Measurements from ENCODE around the gene PXDC1. TPM values are rescaled to one million over a fixed set of nuclear protein-coding genes. Genes with fewer than 3 reads are reported as not detected.

PXDC1 gene
- total RNA-seq, 4 donors from 2014 or later, result 58.4 to 103 (median 72.4) TPM

- TF ChIP-seq POLR2A (IDR thresholded peaks at IDR 0.05), result no peak
- TF ChIP-seq CTCF (IDR thresholded peaks at IDR 0.05), result no peak
- intact Hi-C loops (cut with DNase I; ENCODE audit: low total_unique reads), result no loop called here
- H3K4me3 ChIP-seq (ENCODE audit: low read depth, poor library complexity, severe bottlenecking), result no peak overlapping the region
- WGBS, 2 donors, result 96 to 98% methylated on average over 5 of the region's 5 CpGs
- DNase-seq (ENCODE audit: low spot score in 2 of 2), result no peak
Measured at GRCh38 chr6:3698021-3698420, 53.5 kb downstream of the PXDC1 start.

- TF ChIP-seq CTCF (IDR thresholded peaks at IDR 0.05), result no peak
- no peak for TF ChIP-seq POLR2A (IDR thresholded peaks at IDR 0.05)
Measured at GRCh38 chr6:3697609-3698008, 53.9 kb downstream of the PXDC1 start.

GRCh38 chr6:3696525-3697088, 54.9 kb downstream of the PXDC1 start:
- TF ChIP-seq CTCF (IDR thresholded peaks at IDR 0.05), result no peak
- TF ChIP-seq POLR2A (IDR thresholded peaks at IDR 0.05), result no peak
- no peak for DNase-seq (ENCODE audit: low spot score in 2 of 2)
- no peak overlapping the region for H3K4me3 ChIP-seq (ENCODE audit: low read depth, poor library complexity, severe bottlenecking)
- WGBS, 2 donors, result 83 to 90% methylated on average over 5 of the region's 5 CpGs
- intact Hi-C loops (cut with DNase I; ENCODE audit: low total_unique reads), result no loop called here

More at GRCh38 chr6:3697609-3698008, 53.9 kb downstream of the PXDC1 start:
- intact Hi-C loops (cut with DNase I; ENCODE audit: low total_unique reads), result no loop called here
- DNase-seq (ENCODE audit: low spot score in 2 of 2), result no peak
- H3K4me3 ChIP-seq (ENCODE audit: low read depth, poor library complexity, severe bottlenecking), result no peak overlapping the region
- WGBS, 2 donors, result 89 to 100% methylated on average over 1 of the region's 1 CpG

GRCh38 chr6:3695065-3695817, 56.3 kb downstream of the PXDC1 start:
- TF ChIP-seq POLR2A (IDR thresholded peaks at IDR 0.05) (no peak), CTCF (IDR thresholded peaks at IDR 0.05) (no peak)
- H3K4me3 ChIP-seq (ENCODE audit: low read depth, poor library complexity, severe bottlenecking), result no peak overlapping the region
- 84 to 94% methylated on average over 2 of the region's 2 CpGs for WGBS, 2 donors
- intact Hi-C loops (cut with DNase I; ENCODE audit: low total_unique reads), result no loop called here
- DNase-seq (ENCODE audit: low spot score in 2 of 2), result no peak

- H3K4me3 ChIP-seq (ENCODE audit: low read depth, poor library complexity, severe bottlenecking), result no peak overlapping the region
- TF ChIP-seq CTCF (IDR thresholded peaks at IDR 0.05), result no peak
- WGBS, 2 donors, result 81 to 86% methylated on average over 2 of the region's 2 CpGs
- DNase-seq (ENCODE audit: low spot score in 2 of 2), result no peak
- intact Hi-C loops (cut with DNase I; ENCODE audit: low total_unique reads), result no loop called here
Measured at GRCh38 chr6:3693831-3694230, 57.7 kb downstream of the PXDC1 start.

Data from lower leg skin (tissue), 4 donors.